HG02678 (cell line): ENCODE measurements around the gene FKBP15.
"Not testable (repeated sequence)": the region's sequence is repeated elsewhere in the genome, so short reads cannot be mapped to it uniquely, and the experiment has no call there.

Experiments
- ATAC-seq: cut with Tn5 transposase; IDR thresholded peaks from one replicate; pipeline ENCODE4 v1.9.1; 2021; ENCODE audit warnings: mild to moderate bottlenecking, moderate library complexity; ENCODE audit not compliant: unreplicated experiment

The FKBP15 gene

GRCh38 chr9:113221003-113221799 lies at the start of gene FKBP15, which contains the start of gene SLC31A1:
TSS of gene FKBP15 (minus strand) at chr9:113221277. CDS start at chr9:113221243, 34 bp downstream.
TSS of gene SLC31A1 (plus strand) at chr9:113221544. CDS start at chr9:113256149, 34,605 bp downstream.
- ATAC-seq = peak; percentile 91

- ATAC-seq = no peak
These were observed 48.8 kb upstream of the FKBP15 start for GRCh38 chr9:113269871-113270270.

- ATAC-seq = no peak
These were observed 48.3 kb upstream of the FKBP15 start for GRCh38 chr9:113269355-113269754.

DNA sequence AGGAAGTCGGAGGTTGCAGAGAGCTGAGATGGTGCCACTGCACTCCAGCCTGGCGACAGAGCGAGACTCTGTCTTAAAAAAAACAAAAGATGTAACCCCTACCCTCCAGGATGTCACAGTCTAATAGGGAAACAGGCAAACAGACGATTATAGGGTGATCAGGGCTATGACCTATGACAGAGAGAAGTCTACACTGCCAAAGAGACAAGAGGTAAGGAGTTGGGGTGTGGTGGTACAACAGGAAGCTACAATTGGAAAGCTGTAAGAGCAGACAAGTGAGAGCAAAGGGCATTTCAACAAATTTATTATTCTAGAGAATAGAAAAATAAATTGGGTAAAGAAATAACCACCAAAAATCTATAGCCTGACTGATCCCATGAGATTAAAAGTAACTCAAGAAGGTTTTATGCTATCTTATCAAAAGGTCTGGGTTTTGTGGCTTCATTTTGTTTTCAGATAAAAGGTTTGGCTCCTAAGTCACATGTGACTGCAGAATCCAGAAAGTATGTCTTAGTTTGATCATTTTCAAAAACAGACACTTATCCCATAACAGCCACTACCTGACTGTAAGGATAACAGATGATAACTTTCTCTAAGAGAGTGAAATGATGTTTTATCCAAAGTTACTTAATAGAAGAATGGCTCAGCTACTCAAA lies 47.0 kb upstream of the FKBP15 start:
- no peak for ATAC-seq

DNA sequence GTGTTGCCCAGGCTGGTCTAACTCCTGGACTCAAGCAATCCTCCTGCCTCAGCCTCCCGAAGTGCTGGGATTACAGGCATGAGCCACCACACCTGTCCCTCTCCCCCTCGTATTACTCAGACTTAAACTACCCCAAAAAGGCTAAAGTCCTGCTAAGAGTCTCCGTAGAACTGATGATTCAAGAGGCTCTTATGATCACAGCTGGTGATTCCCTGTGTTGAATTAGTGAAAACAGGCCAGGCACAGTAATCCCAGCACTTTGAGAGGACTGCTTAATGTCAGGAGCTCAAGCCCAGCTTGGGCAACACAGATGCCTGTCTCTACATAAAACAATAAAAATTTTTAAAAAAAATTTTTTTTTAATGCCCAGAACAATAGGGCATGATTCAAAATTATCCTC lies 45.1 kb upstream of the FKBP15 start:
- ATAC-seq = no peak

DNA sequence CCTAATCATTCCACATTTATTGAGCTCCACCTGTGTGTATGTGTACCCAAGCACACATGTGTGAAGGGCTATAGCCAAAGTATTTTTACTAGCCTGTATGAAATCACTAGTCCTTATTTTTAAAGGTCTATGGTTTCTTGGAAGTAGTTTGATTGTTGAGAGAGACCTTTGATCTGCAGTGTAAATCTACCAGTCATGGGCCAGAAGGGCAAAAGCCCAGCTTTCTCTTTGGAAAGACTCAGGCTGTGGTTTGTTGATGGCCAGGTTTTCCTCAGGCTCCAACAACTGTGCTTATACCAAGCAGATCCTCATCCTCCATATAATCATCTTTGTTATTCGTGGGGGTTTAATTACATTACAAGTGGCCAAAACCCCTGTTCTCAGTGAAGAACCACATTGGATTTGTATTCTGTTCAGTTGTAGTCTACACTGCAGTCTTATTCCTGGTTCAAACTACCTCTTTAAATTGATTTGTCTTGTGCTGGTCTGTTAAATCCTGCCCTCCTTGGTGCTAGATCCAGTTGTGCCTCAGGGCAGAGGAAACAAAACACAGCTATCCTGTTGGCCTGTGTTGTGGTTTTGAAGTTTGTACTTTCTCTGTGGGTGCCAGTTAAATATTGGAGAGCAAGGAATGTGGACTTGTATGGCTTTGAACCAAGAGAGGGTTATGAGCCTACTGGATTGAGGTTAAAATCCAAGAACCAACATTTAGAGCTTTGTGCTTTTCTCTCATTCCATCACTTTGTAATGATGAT lies 41.0 kb upstream of the FKBP15 start:
- no peak for ATAC-seq

DNA sequence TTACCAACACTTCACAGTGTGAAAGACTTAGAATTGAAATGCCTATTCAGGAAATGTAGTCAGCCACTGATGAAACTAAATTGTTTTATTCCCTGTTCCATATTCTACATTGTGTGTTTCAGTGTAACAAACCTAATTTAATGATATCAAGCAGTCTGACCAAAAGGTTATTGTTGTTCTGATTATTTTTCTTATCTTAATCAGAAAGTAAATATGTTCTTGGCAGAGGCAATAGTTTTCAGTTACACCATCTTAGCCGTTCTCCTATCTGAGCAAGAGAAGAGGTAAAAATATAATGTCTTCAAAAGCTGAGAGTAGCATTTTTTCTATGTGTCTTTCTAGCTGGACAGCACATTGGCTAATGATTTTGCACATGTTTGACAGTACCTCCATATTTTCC lies 37.2 kb upstream of the FKBP15 start:
- ATAC-seq = no peak

DNA sequence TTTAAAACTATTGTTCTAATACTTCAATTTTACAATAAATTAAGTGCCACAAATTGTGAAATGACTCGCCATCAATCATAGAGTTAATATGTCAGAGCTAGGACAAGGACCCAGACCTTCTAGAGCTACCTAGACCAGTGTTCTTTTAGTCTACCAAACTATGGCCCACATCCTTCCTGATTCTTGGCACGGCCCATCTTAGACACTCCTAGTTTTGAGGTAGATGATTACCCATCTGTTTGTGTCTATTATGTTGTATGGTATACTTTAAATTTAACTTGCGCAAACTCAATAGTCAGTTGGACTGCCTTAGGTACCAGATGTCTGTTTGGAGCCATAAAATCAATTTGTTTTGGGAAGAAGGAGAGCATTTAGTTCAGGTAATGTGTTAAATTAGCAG lies 36.8 kb upstream of the FKBP15 start:
- ATAC-seq = no peak

DNA sequence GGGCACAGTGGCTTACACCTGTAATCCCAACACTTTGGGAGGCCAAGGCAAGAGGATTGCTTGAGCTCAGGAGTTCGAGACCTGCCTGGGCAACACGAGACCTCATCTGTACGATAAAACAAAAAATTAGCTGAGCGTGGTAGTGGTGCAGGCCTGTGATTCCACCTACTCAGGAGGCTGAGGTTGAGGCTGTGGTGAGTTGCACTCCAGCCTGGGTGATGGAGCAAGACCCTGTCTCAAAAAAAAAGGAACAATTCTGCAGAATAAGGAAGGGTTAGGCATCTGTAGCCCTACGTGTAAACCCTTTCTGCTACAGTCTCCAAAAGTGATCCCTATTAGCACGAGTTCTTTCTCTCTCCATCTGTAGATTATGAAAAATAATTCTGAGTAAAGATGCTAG lies 34.4 kb upstream of the FKBP15 start:
- ATAC-seq = no peak

GRCh38 chr9:113254991-113255390 lies 33.9 kb upstream of the FKBP15 start:
- ATAC-seq = no peak

DNA sequence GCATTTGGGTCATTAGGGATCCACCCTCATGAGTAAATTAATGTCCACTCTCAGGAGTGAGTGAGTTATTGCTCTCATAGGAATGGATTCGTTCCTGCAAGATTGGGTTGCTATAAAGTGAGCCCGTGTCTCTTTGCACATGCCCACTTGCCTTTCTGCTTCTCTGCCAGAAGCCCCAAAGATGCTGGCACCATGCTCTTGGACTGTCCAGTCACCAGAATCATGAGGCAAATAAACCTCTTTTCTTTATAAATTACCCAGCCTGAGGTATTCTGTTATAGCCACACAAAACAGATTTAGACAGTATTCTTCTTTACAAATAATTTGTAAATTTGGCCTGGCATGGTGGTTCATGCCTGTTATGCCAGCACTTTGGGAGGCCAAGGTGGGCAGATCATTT lies 29.7 kb upstream of the FKBP15 start:
- no peak for ATAC-seq

DNA sequence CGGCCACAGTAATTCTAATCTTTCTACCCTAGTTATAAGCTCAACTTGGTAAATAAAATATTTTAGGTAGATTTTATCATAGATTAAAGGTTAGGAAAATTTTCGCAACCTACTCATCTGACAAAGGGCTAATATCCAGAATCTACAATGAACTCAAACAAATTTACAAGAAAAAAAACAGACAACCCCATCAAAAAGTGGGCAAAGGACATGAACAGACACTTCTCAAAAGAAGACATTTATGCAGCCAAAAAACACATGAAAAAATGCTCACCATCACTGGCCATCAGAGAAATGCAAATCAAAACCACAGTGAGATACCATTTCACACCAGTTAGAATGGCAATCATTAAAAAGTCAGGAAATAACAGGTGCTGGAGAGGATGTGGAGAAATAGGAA lies 28.6 kb upstream of the FKBP15 start:
- ATAC-seq = not testable (repeated sequence)

DNA sequence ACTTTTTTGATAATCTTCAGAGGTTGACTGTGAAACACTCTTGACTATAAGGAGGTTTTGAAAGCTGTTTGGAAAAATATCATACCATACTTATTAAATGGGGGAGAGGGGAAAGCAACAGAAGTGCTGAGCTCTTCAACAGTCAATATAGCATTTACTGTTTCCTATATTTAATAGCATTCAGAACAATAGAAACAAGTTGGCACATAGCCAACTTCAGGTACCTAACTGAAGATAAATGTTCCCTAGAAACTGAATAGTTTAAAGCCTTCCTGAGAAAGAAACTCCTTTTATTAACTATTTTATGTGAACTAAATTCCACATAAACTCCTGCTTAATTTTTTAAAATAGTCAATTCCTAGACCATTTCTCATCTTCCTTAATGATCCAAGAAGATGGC lies 26.6 kb upstream of the FKBP15 start:
- ATAC-seq = no peak

GRCh38 chr9:113246928-113247327 lies 25.9 kb upstream of the FKBP15 start:
- ATAC-seq = no peak

DNA sequence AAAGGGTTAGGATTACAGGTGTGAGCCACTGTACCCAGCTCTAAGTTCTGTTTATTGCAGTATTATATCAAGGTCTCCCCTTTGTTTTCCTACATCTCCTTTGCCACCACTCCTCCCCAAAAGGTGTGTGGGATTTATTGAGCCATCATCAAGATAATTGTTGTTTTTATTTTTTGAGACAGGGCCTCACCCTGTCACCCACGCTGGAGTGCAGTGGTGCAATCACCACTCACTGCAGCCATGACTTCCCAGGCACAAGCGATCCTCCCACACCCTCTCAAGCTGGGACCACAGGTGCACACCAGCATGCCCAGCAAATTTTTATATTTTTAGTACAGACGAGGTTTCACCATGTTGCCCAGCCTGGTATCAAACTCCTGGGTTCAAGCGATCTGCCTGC lies 24.8 kb upstream of the FKBP15 start:
- ATAC-seq = no peak

DNA sequence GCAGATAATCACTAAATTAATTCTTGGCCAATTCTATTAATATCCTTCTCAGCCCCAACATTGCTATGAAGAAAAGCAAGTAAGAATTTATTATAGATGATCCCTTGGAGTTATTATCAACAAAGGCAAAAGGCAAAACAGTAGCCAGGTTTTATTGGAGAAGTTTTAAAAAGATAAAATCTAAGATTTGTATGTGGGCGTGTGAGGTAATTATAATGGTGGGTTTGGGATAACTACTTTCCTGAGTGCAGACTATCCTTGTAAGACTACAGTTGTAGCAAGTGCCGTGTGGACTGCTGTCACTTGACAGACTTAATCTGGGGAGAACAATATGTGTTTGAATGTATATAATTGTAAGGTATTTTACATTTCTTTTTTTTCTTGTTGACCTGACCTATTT lies 23.5 kb upstream of the FKBP15 start:
- ATAC-seq = no peak

DNA sequence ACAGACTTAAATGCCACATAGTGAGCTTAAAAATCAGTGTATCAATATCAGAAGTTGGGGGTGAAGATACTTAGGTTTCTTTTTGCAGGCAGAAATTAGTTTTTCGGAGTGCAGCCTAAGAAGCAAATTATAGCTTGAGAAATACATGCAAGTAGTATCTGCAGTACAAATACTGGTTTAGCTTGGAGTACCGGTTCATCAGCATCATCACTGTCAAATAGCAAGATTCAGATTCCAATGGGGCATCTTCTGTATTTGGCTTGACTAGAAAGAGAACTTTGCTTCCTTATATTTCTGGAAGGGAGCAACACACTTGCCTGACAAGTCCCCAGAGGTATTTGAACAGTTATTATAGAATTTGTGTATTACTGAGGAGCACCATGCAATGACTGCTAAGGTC lies 20.1 kb upstream of the FKBP15 start:
- ATAC-seq = no peak

DNA sequence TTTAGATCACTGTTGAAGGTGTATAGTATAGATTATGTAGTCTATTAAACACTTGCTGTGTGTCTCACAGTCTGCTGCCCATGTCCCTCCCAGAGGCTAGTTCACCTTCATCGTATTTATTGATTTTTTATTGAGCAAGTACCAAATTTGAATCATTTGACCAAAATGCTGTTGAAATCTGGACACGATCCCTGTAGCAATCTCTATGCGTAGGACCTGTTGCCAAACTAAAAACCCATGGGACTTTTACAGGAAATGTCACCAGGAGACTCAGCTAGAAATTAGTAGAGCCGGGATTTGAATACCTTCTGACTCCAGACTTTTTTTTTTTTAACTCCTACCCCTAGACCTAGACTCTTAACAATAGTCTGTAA lies 17.8 kb upstream of the FKBP15 start:
- no peak for ATAC-seq

- no peak for ATAC-seq
These were observed 17.3 kb upstream of the FKBP15 start for GRCh38 chr9:113238202-113238858.

DNA sequence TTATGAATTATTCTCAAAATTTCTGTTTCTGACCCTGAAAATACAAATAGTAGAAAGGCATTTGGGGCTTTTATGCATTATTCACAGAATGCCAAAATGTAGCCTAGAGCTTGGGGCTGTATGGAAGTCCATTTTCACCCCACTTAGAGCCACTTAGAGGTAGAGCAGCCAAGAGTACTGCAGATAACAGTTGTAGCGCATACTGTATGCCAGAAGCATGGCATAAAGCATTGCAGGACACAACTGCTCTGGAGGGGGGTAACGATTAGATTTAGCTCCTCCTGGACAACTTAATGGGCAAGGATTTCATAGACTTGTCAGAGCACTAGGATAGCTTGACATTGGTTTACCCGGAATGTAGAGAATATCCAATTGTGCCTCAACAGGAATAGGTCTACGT lies 15.9 kb upstream of the FKBP15 start:
- ATAC-seq = no peak

DNA sequence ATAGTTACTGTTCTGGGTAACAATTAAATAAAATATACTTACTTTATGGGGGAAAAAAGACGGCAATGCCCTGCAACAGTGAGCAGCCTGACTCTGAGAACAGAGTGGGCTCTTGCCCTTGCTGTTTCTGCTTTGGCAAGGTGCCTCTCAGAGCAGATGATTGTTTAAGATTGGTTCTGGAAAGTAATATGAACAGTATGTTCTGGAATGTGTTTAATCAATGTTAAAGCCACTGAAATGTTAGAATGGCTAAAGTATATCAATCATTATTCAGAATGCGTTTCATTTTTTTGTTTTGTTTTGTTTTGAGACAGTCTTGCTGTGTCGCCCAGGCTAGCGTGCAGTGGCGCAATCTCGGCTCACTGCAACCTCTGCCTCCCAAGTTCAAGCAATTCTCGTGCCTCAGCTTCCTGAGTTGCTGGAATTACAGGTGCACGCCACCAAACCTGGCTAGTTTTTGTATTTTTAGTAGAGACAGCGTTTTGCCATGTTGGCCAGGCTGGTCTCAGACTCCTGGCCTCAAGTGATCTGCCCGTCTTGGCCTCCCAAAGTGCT lies 14.7 kb upstream of the FKBP15 start:
- not testable (repeated sequence) for ATAC-seq
